Nephron progenitor cell (in vitro differentiated cells): ENCODE data around the gene SORCS2.
A peak's percentile ranks its signal among the peaks of the same experiment; 100 is the strongest.

Source experiments
- DNase-seq: peaks from one replicate; pipeline ENCODE4 v3.0.0; 2021
- H3K27ac Mint-ChIP-seq: 2 replicates; pipeline ENCODE4 v1.8.0; 2021; ENCODE audit warnings: mild to moderate bottlenecking, moderate library complexity, mixed read lengths
- H3K27me3 Mint-ChIP-seq: 2 replicates; pipeline ENCODE4 v1.8.0; 2021; ENCODE audit warnings: mild to moderate bottlenecking, low read depth, mixed read lengths; ENCODE audit not compliant: poor library complexity
- H3K36me3 Mint-ChIP-seq: 2 replicates; pipeline ENCODE4 v1.8.0; 2021; ENCODE audit warnings: low read depth, mixed read lengths
- H3K4me1 Mint-ChIP-seq: 2 replicates; pipeline ENCODE4 v1.8.0; 2021; ENCODE audit warnings: mixed read lengths
- H3K4me3 Mint-ChIP-seq: 2 replicates; pipeline ENCODE4 v1.8.0; 2021; ENCODE audit warnings: mild to moderate bottlenecking, moderate library complexity, mixed read lengths
- H3K9me3 Mint-ChIP-seq: 2 replicates; pipeline ENCODE4 v1.8.0; 2021; ENCODE audit warnings: mild to moderate bottlenecking, moderate library complexity, mixed read lengths
- TF ChIP-seq, protein P1 (sequence below): fragments of 200-600 bp; sonication (generic); IDR thresholded peaks from 2 replicates; pipeline ENCODE4 v1.5.0; 2021; ENCODE audit warnings: antibody characterized with exemption

SORCS2 gene

DNA sequence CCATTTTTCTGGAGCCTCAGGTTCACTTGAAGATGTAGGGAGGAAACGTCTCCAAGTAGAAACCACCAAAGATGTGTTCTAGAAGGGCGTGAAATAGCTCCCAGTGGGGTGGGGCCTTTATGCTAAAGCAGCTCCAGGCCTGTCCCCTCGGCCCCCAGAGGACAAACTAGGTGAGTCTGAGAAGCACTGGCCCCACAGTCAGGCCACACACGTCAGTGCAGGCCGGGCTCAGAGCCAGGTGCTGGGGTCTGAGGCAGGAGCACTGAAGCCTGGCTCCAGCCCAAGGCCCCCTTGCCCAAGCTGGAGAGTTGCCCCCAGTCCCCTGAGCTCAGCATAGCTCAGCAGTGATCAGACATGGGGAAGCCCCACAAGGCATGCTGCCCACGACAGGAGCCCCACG lies 337.7 kb downstream of the SORCS2 start:
- no peak for DNase-seq
- H3K4me1 Mint-ChIP-seq, result peaks cover 57% of the 10 kb centered on the region
- peak overlapping the region; percentile 40 for H3K4me3 Mint-ChIP-seq
- no peak overlapping the region for H3K27ac Mint-ChIP-seq
- H3K9me3 Mint-ChIP-seq, result no peaks in the 10 kb centered on the region
- H3K36me3 Mint-ChIP-seq, result no peaks in the 10 kb centered on the region
- TF ChIP-seq, protein P1, sequence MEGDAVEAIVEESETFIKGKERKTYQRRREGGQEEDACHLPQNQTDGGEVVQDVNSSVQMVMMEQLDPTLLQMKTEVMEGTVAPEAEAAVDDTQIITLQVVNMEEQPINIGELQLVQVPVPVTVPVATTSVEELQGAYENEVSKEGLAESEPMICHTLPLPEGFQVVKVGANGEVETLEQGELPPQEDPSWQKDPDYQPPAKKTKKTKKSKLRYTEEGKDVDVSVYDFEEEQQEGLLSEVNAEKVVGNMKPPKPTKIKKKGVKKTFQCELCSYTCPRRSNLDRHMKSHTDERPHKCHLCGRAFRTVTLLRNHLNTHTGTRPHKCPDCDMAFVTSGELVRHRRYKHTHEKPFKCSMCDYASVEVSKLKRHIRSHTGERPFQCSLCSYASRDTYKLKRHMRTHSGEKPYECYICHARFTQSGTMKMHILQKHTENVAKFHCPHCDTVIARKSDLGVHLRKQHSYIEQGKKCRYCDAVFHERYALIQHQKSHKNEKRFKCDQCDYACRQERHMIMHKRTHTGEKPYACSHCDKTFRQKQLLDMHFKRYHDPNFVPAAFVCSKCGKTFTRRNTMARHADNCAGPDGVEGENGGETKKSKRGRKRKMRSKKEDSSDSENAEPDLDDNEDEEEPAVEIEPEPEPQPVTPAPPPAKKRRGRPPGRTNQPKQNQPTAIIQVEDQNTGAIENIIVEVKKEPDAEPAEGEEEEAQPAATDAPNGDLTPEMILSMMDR, result no peak
- peaks cover 12% of the 10 kb centered on the region for H3K27me3 Mint-ChIP-seq

DNA sequence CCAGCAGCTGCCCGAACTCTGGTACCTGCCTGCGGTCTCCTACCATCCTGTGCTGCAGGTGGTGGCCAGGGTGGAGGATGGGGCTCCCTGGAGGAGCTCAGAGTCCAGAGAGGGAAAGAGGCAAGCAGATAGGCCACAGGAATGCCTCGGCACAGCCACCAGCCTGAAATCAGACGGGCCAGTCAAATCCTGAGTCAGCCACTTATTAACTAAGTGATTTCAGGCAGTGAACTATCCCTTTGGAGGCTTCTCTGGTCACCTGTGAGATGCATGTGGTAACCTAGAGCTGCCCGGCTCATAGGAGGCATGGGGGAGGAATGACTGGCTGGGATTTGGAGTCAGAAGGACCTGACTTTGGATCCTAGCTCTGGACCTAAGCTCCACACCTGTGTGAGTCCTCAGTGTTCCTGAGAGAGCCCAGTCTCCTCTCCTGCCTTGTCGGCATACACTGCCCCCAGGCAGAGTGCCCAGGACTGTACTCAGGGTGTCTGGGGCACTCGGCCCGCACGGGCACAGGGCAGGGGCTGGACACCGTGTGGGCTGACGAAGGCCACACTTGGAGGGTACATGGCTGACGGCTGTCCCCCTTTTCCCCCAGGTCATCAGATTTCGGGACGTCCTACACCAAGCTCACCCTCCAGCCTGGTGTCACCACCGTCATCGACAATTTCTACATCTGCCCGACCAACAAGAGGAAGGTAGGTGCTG lies 338.7 kb downstream of the SORCS2 start:
- H3K4me1 Mint-ChIP-seq, result peaks cover 57% of the 10 kb centered on the region

GRCh38 chr4:7531640-7531994 lies 339.3 kb downstream of the SORCS2 start:
- Mint-ChIP-seq H3K36me3 (no peaks in the 10 kb centered on the region), H3K9me3 (no peaks in the 10 kb centered on the region), H3K4me1 (peaks cover 62% of the 10 kb centered on the region), H3K27me3 (peaks cover 12% of the 10 kb centered on the region), H3K4me3 (peak overlapping the region; percentile 33), H3K27ac (no peak overlapping the region)
- DNase-seq, result peak; percentile 32
- TF ChIP-seq, protein P1, result no peak

More for the DNA sequence above, 338.7 kb downstream of the SORCS2 start:
- H3K27me3 Mint-ChIP-seq, result peaks cover 12% of the 10 kb centered on the region
- DNase-seq, result no peak
- no peaks in the 10 kb centered on the region for H3K9me3 Mint-ChIP-seq
- H3K36me3 Mint-ChIP-seq, result no peaks in the 10 kb centered on the region
- TF ChIP-seq, protein P1, result no peak
- H3K4me3 Mint-ChIP-seq, result no peak overlapping the region
- H3K27ac Mint-ChIP-seq, result no peak overlapping the region

GRCh38 chr4:7532043-7532442 lies 339.7 kb downstream of the SORCS2 start:
- TF ChIP-seq, protein P1, result no peak

DNA sequence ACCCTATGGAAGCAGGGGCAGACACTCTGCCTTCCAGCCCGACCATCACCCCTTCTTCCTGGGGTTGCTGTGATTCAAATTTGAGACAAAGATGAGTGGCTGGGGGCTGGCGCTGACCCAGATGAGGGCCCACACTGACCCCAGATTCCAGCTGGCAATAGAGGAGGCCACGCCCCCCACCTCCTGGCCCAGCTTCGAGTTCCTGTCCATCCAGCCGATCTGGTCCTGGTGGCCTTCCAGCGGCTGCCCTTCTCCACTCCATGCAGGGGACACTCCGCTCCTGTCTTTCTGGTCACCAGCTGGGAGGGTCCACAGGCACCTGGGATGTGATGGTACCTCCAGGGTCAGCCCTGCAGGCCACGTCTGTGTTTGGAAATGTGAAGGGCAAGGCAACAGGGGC lies 340.9 kb downstream of the SORCS2 start:
- no peak for DNase-seq
- TF ChIP-seq, protein P1, result no peak
- Mint-ChIP-seq H3K4me1 (peaks cover 64% of the 10 kb centered on the region), H3K27ac (no peak overlapping the region), H3K9me3 (no peaks in the 10 kb centered on the region), H3K27me3 (peaks cover 12% of the 10 kb centered on the region), H3K4me3 (no peak overlapping the region), H3K36me3 (no peaks in the 10 kb centered on the region)

More at GRCh38 chr4:7532043-7532442, 339.7 kb downstream of the SORCS2 start:
- Mint-ChIP-seq H3K27me3 (peaks cover 12% of the 10 kb centered on the region), H3K27ac (peak overlapping the region; percentile 68), H3K9me3 (no peaks in the 10 kb centered on the region), H3K4me1 (peaks cover 63% of the 10 kb centered on the region), H3K36me3 (no peaks in the 10 kb centered on the region), H3K4me3 (peak overlapping the region; percentile 33)
- DNase-seq, result no peak

DNA sequence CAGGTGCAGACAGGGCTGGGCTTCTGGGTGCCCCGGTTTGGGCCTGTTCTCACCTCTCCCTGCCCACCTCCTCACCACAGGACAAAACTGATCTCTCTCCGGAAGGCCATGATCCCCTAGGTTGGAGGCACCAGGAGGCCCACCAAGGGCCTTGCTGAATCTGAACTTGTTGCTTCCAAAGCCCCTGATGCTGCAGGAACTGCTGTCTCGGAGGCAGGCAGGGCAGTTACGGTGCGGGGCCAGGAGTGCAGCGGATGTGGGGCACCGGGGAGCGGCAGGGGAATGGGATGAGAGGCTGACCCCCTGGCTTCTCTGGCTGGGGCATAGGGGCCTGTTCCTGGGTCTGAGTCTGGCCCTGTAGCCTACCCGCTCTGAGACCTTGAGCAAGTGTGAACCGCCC lies 342.8 kb downstream of the SORCS2 start:
- H3K27ac Mint-ChIP-seq, result no peak overlapping the region
- H3K4me3 Mint-ChIP-seq, result no peak overlapping the region
- H3K36me3 Mint-ChIP-seq, result no peaks in the 10 kb centered on the region

More for the DNA sequence above, 342.8 kb downstream of the SORCS2 start:
- Mint-ChIP-seq H3K27me3 (peaks cover 10% of the 10 kb centered on the region), H3K9me3 (no peaks in the 10 kb centered on the region), H3K4me1 (peaks cover 55% of the 10 kb centered on the region)
- no peak for DNase-seq
- TF ChIP-seq, protein P1, result no peak
